IPS-18a (cell line): ENCODE results near the gene CBLB.
A peak's percentile ranks its signal among the peaks of the same experiment; 100 is the strongest.

Experiments
- H3K27ac ChIP-seq: one replicate; pipeline ENCODE4 v1.5.1; 2013; ENCODE audit warnings: low read length
- H3K27me3 ChIP-seq: one replicate; pipeline ENCODE4 v1.6.1; 2013; ENCODE audit warnings: mild to moderate bottlenecking, low read length; ENCODE audit not compliant: control insufficient read depth, insufficient read depth
- H3K36me3 ChIP-seq: one replicate; pipeline ENCODE4 v1.6.1; 2013; ENCODE audit warnings: low read depth, low read length; ENCODE audit not compliant: control insufficient read depth
- H3K4me1 ChIP-seq: one replicate; pipeline ENCODE4 v1.6.1; 2013; ENCODE audit warnings: low read depth, low read length; ENCODE audit not compliant: control insufficient read depth
- H3K4me3 ChIP-seq: one replicate; pipeline ENCODE4 v1.5.1; 2013; ENCODE audit warnings: low read length
- H3K9ac ChIP-seq: one replicate; pipeline ENCODE4 v1.6.1; 2013; ENCODE audit warnings: mild to moderate bottlenecking, low read length, moderate library complexity
- H3K9me3 ChIP-seq: one replicate; pipeline ENCODE4 v1.6.1; 2013; ENCODE audit warnings: low read depth, low read length; ENCODE audit not compliant: control insufficient read depth

CBLB gene

DNA sequence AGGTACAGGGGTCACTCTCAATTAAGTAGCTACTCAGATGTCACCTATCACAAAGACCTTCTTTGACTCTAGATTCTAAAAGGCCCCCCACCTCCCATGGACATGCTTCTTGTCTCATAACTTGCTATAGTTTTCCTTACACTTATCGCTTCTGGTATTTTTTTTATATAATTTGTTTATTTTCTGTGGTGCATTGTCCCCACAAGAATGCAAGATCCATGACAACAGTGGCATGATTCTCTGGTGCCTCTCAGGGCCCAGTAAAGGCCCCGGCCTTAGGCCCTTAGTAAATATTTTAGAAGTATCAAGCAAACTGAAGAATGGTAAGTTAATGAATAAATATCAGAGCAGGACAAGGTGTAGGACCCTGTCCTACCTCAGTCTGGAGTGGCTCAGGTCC is 248.6 kb downstream of the CBLB start:
- Histone ChIP-seq H3K4me1 (no peaks in the 10 kb centered on the region), H3K9ac (no peak overlapping the region), H3K9me3 (no peaks in the 10 kb centered on the region), H3K27ac (no peak overlapping the region), H3K27me3 (no peaks in the 10 kb centered on the region), H3K4me3 (no peak overlapping the region), H3K36me3 (no peaks in the 10 kb centered on the region)

DNA sequence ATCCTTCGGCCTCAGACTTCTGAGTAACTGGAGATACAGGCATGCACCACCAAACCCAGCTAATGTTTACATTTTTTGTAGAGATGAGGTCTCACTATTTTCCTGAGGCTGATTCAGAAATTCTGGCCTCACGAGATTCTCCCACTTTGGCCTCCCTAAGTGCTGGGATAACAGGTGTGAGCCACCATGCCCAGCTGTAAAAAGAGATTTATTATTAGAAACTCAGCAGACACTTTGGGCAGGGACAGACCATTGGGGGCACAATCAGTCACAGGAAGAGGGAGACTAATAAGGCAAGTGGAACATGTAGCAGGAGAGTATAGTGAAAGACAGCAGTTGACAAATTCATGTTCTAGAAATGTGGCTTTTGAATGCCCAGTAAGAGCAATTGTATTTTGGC is 249.2 kb downstream of the CBLB start:
- Histone ChIP-seq H3K4me3 (no peak overlapping the region), H3K27me3 (no peaks in the 10 kb centered on the region), H3K36me3 (no peaks in the 10 kb centered on the region), H3K9me3 (no peaks in the 10 kb centered on the region), H3K9ac (no peak overlapping the region), H3K4me1 (no peaks in the 10 kb centered on the region), H3K27ac (no peak overlapping the region)

DNA sequence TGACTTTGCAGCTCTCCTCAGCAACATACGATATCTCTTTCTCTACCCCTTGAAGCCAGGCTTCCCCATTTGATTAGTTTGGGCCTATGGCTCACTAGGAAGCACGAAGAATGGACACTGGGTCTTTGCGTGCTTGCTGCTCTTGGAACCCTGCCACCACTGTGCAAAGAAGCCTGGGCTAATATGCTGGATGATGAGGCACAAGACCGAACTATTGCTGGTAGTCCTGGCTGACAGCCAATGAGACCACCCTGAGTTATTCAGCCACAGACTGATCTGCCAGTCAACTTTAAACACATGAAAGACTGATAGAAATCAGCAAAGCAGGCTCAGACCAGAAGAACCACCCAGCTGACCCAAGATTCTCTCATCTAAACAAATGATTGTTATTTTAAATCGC is 250.3 kb downstream of the CBLB start:
- no peaks in the 10 kb centered on the region for H3K36me3 ChIP-seq
- H3K27me3 ChIP-seq = no peaks in the 10 kb centered on the region
- no peaks in the 10 kb centered on the region for H3K4me1 ChIP-seq
- H3K27ac ChIP-seq = no peak overlapping the region
- H3K4me3 ChIP-seq = no peak overlapping the region
- no peaks in the 10 kb centered on the region for H3K9me3 ChIP-seq
- no peak overlapping the region for H3K9ac ChIP-seq

DNA sequence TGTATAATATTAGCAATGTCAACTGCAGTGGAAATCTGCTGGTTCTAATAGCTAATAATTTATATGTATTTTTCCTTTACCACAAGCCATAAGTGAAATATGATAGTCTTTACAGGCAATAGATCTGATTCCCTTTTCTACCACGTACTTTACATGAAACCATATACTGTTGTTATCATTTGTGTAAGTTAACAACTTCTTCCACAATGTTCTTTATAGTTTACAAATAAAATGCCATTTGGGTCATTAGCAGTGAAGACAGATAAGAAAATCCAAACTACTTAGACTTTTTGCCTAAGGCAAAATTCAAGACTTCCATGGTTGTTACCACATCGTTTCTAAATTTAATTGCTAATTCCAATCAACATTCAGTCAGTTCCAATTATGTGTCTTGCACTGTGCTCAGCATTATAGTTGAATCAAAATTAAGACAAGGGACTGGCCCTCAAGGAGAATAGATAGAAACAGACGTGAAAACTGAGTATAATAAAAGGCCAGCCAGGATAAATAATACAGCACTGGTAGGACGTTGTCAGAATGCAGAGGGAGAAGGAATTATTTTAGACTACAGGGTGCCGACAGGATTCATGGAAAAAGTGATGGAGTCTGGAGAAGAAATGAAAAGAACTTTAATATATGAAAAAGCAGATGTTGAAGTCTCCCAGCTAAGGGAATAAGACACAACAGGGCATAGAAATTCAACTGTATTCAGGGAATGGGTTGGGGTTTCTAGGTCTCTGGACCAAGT is 252.3 kb downstream of the CBLB start:
- no peak overlapping the region for H3K4me3 ChIP-seq
- no peak overlapping the region for H3K9ac ChIP-seq
- peaks cover 8% of the 10 kb centered on the region for H3K4me1 ChIP-seq
- no peaks in the 10 kb centered on the region for H3K9me3 ChIP-seq
- H3K36me3 ChIP-seq = no peaks in the 10 kb centered on the region
- H3K27ac ChIP-seq = no peak overlapping the region
- no peaks in the 10 kb centered on the region for H3K27me3 ChIP-seq

DNA sequence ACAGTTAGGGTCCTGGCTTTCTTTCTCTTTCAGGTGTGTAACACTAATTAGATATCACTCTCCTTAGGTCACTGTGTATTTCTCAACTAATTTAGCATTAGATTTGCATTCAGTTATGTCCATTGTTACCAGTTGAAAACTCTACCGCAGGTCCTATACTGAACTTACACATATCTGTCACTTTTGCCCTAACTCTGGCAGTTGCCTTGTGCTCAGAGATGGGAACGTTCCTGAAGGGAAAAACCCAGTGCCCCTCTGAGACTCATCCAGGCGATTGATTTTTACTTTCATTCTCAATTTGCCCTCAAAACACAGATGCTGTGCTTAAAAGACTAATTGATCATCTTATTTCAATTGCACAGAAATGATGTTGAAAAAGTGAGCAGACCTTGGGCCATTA is 253.0 kb downstream of the CBLB start:
- no peak overlapping the region for H3K27ac ChIP-seq
- no peaks in the 10 kb centered on the region for H3K27me3 ChIP-seq
- no peaks in the 10 kb centered on the region for H3K36me3 ChIP-seq
- H3K4me3 ChIP-seq = no peak overlapping the region
- H3K9ac ChIP-seq = no peak overlapping the region
- H3K4me1 ChIP-seq = peaks cover 8% of the 10 kb centered on the region
- H3K9me3 ChIP-seq = no peaks in the 10 kb centered on the region

DNA sequence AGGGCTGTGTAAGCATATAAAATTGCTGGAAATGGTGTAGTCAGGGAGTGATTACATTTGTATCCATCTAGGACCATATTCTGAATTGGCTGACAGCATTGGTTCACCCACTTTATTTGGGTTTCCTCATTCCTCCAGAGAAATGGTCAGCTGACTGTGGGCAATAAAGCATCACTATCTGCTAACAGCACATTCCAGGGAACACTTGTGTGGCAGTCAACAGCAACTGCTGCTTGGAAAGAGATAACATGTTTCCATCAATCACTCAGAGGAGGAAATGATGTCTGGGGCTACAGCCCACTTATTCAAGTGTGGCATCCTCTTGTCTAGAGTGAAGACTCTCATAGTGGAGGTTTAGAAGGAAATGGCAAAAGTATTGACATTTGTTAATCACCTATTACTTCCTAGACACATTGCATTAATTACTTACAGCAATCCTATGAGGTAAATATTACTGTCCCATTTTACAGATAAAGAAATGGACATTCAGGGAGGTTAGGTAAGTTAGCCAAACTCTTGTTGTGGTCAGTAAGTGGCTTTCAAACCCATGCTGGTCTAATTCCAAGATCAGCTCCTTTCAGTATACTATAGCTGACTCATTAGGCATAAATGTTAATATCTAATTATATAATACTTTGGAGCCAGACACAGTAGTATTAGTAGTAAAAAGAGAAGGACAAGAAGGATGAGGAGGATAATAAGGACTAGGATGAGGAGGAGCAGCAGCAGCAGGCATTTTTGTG is 254.4 kb downstream of the CBLB start:
- no peak overlapping the region for H3K4me3 ChIP-seq
- H3K27me3 ChIP-seq = no peaks in the 10 kb centered on the region
- H3K27ac ChIP-seq = no peak overlapping the region
- peaks cover 8% of the 10 kb centered on the region for H3K4me1 ChIP-seq
- H3K36me3 ChIP-seq = no peaks in the 10 kb centered on the region
- no peak overlapping the region for H3K9ac ChIP-seq
- H3K9me3 ChIP-seq = no peaks in the 10 kb centered on the region

DNA sequence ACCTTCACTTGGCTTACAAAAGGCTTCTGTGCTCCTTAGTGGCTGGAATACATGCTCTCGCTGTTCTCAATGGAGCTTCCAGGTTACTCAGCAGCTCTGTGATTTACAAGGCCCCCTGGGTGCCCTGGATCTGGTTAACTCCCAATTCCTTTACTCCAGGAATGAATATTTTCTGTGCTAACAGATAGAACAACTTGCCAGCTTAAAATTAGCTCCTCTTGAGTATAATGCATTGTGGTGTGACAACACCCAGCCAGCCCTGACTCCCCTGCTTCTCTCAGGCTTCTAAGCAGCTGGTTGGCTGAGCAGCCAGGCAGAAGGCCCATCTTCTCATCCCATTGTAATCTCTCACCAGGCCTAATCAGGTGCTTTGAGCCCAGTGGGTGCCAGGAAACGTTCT is 255.7 kb downstream of the CBLB start:
- H3K4me1 ChIP-seq = peaks cover 8% of the 10 kb centered on the region
- H3K4me3 ChIP-seq = no peak overlapping the region
- H3K27me3 ChIP-seq = no peaks in the 10 kb centered on the region
- H3K36me3 ChIP-seq = no peaks in the 10 kb centered on the region
- H3K27ac ChIP-seq = no peak overlapping the region
- no peak overlapping the region for H3K9ac ChIP-seq
- H3K9me3 ChIP-seq = no peaks in the 10 kb centered on the region

DNA sequence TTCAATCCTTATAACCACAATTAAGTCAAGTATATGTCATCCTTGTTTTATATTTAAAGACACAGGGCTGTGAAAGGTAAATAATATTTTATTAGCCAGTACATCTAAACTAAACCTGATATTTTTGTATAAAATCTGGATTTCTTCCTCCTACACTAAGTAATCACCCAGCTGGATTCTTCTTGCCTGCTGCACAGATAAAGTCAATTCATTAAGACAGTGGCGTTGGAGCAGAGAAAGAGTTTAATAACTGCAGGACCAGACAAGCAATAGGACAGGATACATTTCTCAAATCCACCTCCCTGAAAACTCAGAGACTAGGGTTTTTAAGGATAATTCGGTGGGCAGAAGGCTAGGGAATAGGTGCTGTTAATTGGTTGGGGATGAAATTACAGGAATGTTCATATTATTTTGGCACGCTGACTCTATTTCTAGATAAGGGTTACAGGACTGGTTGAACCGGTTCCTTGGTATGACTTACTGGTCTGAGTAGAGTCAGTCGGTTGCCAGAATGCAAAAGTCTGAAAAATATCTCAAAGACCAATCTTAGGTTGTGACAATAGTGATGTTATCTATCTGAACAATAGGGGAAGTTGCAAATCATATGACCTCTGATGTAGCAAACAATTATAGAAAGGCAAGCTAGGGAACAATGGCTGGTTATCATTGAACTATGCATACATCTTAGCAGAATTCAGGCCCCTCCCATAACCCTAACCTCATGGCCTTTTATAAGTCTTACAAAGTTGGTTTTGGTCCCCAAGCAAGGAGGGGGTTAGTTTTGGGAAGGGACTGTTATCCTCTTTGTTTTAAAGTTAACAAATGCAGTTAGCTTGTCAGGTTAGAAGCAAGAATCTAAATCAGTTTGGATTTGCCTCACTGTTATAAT is 257.3 kb downstream of the CBLB start:
- Histone ChIP-seq H3K27me3 (no peaks in the 10 kb centered on the region), H3K4me3 (no peak overlapping the region), H3K9me3 (no peaks in the 10 kb centered on the region), H3K27ac (no peak overlapping the region), H3K9ac (no peak overlapping the region), H3K36me3 (no peaks in the 10 kb centered on the region), H3K4me1 (peaks cover 8% of the 10 kb centered on the region)

DNA sequence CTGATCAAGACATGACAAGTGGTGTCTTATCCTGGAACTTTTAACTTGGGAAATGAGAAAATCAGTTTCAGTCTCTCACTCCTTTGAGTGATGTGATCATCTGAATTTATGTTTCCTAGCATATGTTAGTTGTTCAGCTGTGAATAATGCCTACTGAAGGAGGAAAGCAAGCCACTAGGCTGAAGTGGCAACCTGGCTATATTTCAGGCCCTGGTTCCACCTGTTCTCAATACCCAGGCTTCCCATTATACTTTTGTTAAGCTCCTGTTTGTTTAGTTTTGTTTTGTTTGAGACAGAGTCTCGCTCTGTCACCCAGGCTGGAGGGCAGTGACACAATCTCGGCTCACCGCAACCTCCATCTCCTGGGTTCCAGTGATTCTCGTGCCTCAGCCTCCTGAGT is 258.3 kb downstream of the CBLB start:
- H3K27ac ChIP-seq = no peak overlapping the region
- H3K9me3 ChIP-seq = no peaks in the 10 kb centered on the region

DNA sequence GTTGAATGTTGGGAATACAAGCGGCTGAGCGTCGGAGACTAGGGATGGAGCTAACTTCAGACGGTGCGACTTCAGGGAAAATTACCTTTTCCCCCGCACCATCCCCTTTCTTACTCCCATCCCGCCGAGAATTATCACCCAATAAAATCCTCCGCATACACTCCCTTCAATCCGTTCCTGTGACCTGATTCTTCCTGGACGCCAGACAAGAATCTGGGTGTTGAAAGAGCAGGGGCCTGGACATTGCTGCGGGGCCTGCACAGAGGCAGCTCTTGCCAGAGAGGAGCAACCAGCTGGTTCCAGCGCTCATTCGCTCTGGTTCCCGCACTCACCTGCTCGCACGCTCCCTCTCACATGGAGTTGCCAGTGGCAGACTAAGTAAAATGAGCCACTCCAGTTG is 260.2 kb downstream of the CBLB start:
- H3K9me3 ChIP-seq = no peaks in the 10 kb centered on the region
- no peak overlapping the region for H3K27ac ChIP-seq
- no peaks in the 10 kb centered on the region for H3K36me3 ChIP-seq

More for the DNA sequence above, 258.3 kb downstream of the CBLB start:
- H3K4me1 ChIP-seq = peaks cover 8% of the 10 kb centered on the region
- H3K27me3 ChIP-seq = no peaks in the 10 kb centered on the region
- no peak overlapping the region for H3K4me3 ChIP-seq
- H3K9ac ChIP-seq = no peak overlapping the region
- H3K36me3 ChIP-seq = no peaks in the 10 kb centered on the region

DNA sequence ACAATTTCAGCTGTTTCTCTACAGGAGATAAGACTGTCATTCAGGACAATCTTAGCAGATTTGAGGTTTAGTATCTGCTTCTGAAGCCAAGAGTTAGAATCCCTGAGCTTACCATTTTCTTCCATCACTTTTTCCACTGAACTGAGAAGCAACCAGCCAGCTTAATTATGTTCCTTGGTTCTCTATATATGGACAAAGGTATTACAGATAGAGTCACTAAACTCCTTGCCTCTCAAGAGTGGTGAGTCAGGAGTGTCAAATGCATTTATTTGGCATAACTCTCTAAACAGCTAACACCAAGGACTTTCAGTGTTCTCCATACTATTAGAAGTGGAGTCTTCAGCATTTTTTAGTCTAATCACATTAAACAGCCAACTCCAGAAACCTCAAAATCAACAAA is 262.8 kb downstream of the CBLB start:
- Histone ChIP-seq H3K9me3 (no peaks in the 10 kb centered on the region), H3K4me3 (no peak overlapping the region), H3K36me3 (no peaks in the 10 kb centered on the region), H3K27ac (no peak overlapping the region), H3K4me1 (no peaks in the 10 kb centered on the region), H3K27me3 (no peaks in the 10 kb centered on the region), H3K9ac (no peak overlapping the region)

More for the DNA sequence above, 260.2 kb downstream of the CBLB start:
- H3K9ac ChIP-seq = no peak overlapping the region
- no peaks in the 10 kb centered on the region for H3K27me3 ChIP-seq
- peaks cover 8% of the 10 kb centered on the region for H3K4me1 ChIP-seq
- peak overlapping the region; percentile 40 for H3K4me3 ChIP-seq
